IMR-90 (cell line): Measurements from ENCODE around the gene PEF1. TPM values are rescaled to one million over a fixed set of nuclear protein-coding genes. Genes with fewer than 3 reads are reported as not detected.

Experiments
- ATAC-seq: fragments of 200-7000 bp; cut with Tn5 transposase; 2 replicates; pipeline ENCODE4 v1.9.1; 2020; ENCODE audit warnings: low read depth, mild to moderate bottlenecking, moderate library complexity
- BruUV-seq: library from RNA; stranded (reverse); fragments of 400-500 nt; replicated peaks from 2 replicates; lab custom pipeline; 2021; lab: Mats Ljungman, UMichigan
- CTCF ChIA-PET: fragments of 300-600 bp; formaldehyde crosslinking; extraction: SDS; loops from one replicate; lab custom pipeline; 2021; ENCODE audit warnings: antibody characterized with exemption; lab: Yijun Ruan, JAX
- POLR2A ChIA-PET: fragments of 300-600 bp; sonication (Branson Sonifier 250); formaldehyde crosslinking; loops from one replicate; lab custom pipeline; 2022; ENCODE audit warnings: antibody characterized with exemption; ENCODE audit not compliant: unreplicated experiment; lab: Charles Lee
- DNase-seq: peaks from one replicate; pipeline ENCODE4 v3.0.0; 2013
- H2AFZ ChIP-seq: replicated peaks from 2 replicates; pipeline ENCODE3; 2013; ENCODE audit warnings: low read length, mild to moderate bottlenecking; ENCODE audit not compliant: poor library complexity
- H2AK5ac ChIP-seq: 2 replicates; pipeline ENCODE4 v1.6.1; 2013; ENCODE audit warnings: low read depth, low read length, inconsistent platforms
- H2AK9ac ChIP-seq: replicated peaks from 2 replicates; pipeline ENCODE3; 2013; ENCODE audit warnings: mild to moderate bottlenecking, low read depth, low read length, moderate library complexity; ENCODE audit not compliant: poor library complexity
- H2BK120ac ChIP-seq: 2 replicates; pipeline ENCODE4 v1.6.1; 2013; ENCODE audit warnings: low read depth, low read length, inconsistent platforms
- H2BK15ac ChIP-seq: 3 replicates; pipeline ENCODE4 v1.6.1; 2013; ENCODE audit warnings: low read depth, low read length, inconsistent platforms
- H2BK20ac ChIP-seq: 2 replicates; pipeline ENCODE4 v1.6.1; 2013; ENCODE audit warnings: low read depth, mild to moderate bottlenecking, inconsistent platforms, low read length, moderate library complexity
- H2BK5ac ChIP-seq: 2 replicates; pipeline ENCODE4 v1.6.1; 2013; ENCODE audit warnings: mild to moderate bottlenecking, low read depth, low read length, inconsistent platforms; ENCODE audit not compliant: poor library complexity, severe bottlenecking
- H3K14ac ChIP-seq: replicated peaks from 2 replicates; pipeline ENCODE4 v1.6.1; 2013; ENCODE audit warnings: low read depth, low read length, inconsistent platforms
- H3K18ac ChIP-seq: 2 replicates; pipeline ENCODE4 v1.6.1; 2013; ENCODE audit warnings: low read depth, low read length, control low read depth
- H3K23ac ChIP-seq: 2 replicates; pipeline ENCODE4 v1.6.1; 2013; ENCODE audit warnings: low read depth, low read length, inconsistent platforms
- H3K27ac ChIP-seq: 2 replicates; pipeline ENCODE4 v1.5.1; 2013; ENCODE audit warnings: mild to moderate bottlenecking, control low read depth, low read length; ENCODE audit not compliant: insufficient read depth
- H3K27me3 ChIP-seq: 2 replicates; pipeline ENCODE4 v1.6.1; 2013; ENCODE audit warnings: low read length; ENCODE audit not compliant: control insufficient read depth, insufficient read depth
- H3K36me3 ChIP-seq: 2 replicates; pipeline ENCODE4 v1.6.1; 2013; ENCODE audit warnings: low read length, mixed read lengths; ENCODE audit not compliant: control insufficient read depth, insufficient read depth
- H3K4ac ChIP-seq: 2 replicates; pipeline ENCODE4 v1.6.1; 2013; ENCODE audit warnings: low read depth, low read length, inconsistent platforms
- H3K4me1 ChIP-seq: 2 replicates; pipeline ENCODE4 v1.6.1; 2013; ENCODE audit warnings: low read length, mixed read lengths; ENCODE audit not compliant: control insufficient read depth, insufficient read depth
- H3K4me2 ChIP-seq: 2 replicates; pipeline ENCODE4 v1.6.1; 2013; ENCODE audit warnings: low read depth, mild to moderate bottlenecking, control low read depth, low read length, moderate library complexity
- H3K4me3 ChIP-seq: 2 replicates; pipeline ENCODE4 v1.5.1; 2013; ENCODE audit warnings: low read depth, mild to moderate bottlenecking, control low read depth, low read length, moderate library complexity; ENCODE audit not compliant: insufficient read depth
- H3K56ac ChIP-seq: 2 replicates; pipeline ENCODE4 v1.6.1; 2013; ENCODE audit warnings: low read length, inconsistent platforms; ENCODE audit not compliant: insufficient read depth; ENCODE audit errors: extremely low read depth
- H3K79me1 ChIP-seq, 2 experiments: 2 replicates each; pipeline ENCODE4 v1.6.1; 2013; ENCODE audit warnings: low read length in 2 of 2, inconsistent platforms in 1 of 2, low read depth in 1 of 2
- H3K9ac ChIP-seq: 2 replicates; pipeline ENCODE4 v1.6.1; 2013; ENCODE audit warnings: low read depth, low read length, control low read depth
- H3K9me1 ChIP-seq: 2 replicates; pipeline ENCODE4 v1.6.1; 2013; ENCODE audit warnings: low read length, inconsistent platforms; ENCODE audit not compliant: insufficient read depth
- H3K9me3 ChIP-seq: 2 replicates; pipeline ENCODE4 v1.6.1; 2013; ENCODE audit warnings: low read length; ENCODE audit not compliant: control insufficient read depth, insufficient read depth
- H4K20me1 ChIP-seq: 2 replicates; pipeline ENCODE4 v1.6.1; 2013; ENCODE audit warnings: low read length, inconsistent platforms; ENCODE audit not compliant: insufficient read depth
- H4K5ac ChIP-seq: 2 replicates; pipeline ENCODE4 v1.6.1; 2013; ENCODE audit warnings: mild to moderate bottlenecking, low read depth, low read length, control low read depth
- H4K8ac ChIP-seq, 2 experiments: 2 replicates each; pipeline ENCODE4 v1.6.1; 2013; ENCODE audit warnings: low read depth in 2 of 2, low read length in 2 of 2, control low read depth in 1 of 2, inconsistent platforms in 1 of 2
- H4K91ac ChIP-seq: 2 replicates; pipeline ENCODE4 v1.6.1; 2013; ENCODE audit warnings: low read depth, low read length, inconsistent platforms; ENCODE audit not compliant: insufficient read depth
- BHLHE40 ChIP-seq: fragments of 150-350 bp; IDR thresholded peaks from 2 replicates; pipeline ENCODE4 v1.6.1; 2016; ENCODE audit warnings: mild to moderate bottlenecking, low read depth, low read length
- CEBPB ChIP-seq: IDR thresholded peaks from 2 replicates; pipeline ENCODE4 v1.6.1; 2012; ENCODE audit warnings: low read depth, low read length, improper control_type of control experiment
- CHD1 ChIP-seq: IDR thresholded peaks from 2 replicates; pipeline ENCODE4 v1.6.1; 2012; ENCODE audit warnings: low read depth, low read length, improper control_type of control experiment
- CTCF ChIP-seq: conservative IDR thresholded peaks from 2 replicates; pipeline ENCODE4 v1.5.1; 2012; ENCODE audit warnings: mild to moderate bottlenecking, low read depth, low read length, improper control_type of control experiment
- ELK1 ChIP-seq: fragments of 150-350 bp; IDR thresholded peaks from 2 replicates; pipeline ENCODE4 v1.6.1; 2016; ENCODE audit warnings: low read depth, mild to moderate bottlenecking, low read length, moderate library complexity, borderline replicate concordance
- FOS ChIP-seq: fragments of 150-350 bp; IDR thresholded peaks from 2 replicates; pipeline ENCODE4 v1.6.1; 2016; ENCODE audit warnings: low read depth, low read length
- MAFK ChIP-seq: IDR thresholded peaks from 2 replicates; pipeline ENCODE4 v1.6.1; 2012; ENCODE audit warnings: low read depth, low read length, improper control_type of control experiment
- MAZ ChIP-seq: IDR thresholded peaks from 2 replicates; pipeline ENCODE4 v1.6.1; 2012; ENCODE audit warnings: low read depth, mild to moderate bottlenecking, low read length, improper control_type of control experiment, moderate library complexity, borderline replicate concordance
- MXI1 ChIP-seq: IDR thresholded peaks from 2 replicates; pipeline ENCODE4 v1.6.1; 2012; ENCODE audit warnings: low read depth, mild to moderate bottlenecking, low read length, moderate library complexity, borderline replicate concordance
- NFE2L2 ChIP-seq: fragments of 150-350 bp; IDR thresholded peaks from 2 replicates; pipeline ENCODE4 v1.6.1; 2016; ENCODE audit warnings: low read depth, mild to moderate bottlenecking, low read length
- POLR2A ChIP-seq: IDR thresholded peaks from 2 replicates; pipeline ENCODE4 v1.6.1; 2012; ENCODE audit warnings: mild to moderate bottlenecking, low read depth, low read length
- RAD21 ChIP-seq: IDR thresholded peaks from 2 replicates; pipeline ENCODE4 v1.6.1; 2012; ENCODE audit warnings: low read length, improper control_type of control experiment
- RCOR1 ChIP-seq: IDR thresholded peaks from 2 replicates; pipeline ENCODE4 v1.6.1; 2012; ENCODE audit warnings: mild to moderate bottlenecking, low read length, improper control_type of control experiment; ENCODE audit not compliant: insufficient replicate concordance
- RFX5 ChIP-seq: IDR thresholded peaks from 2 replicates; pipeline ENCODE4 v1.8.0; 2012; ENCODE audit warnings: low read depth, mild to moderate bottlenecking, low read length, moderate library complexity
- SMC3 ChIP-seq: fragments of 150-350 bp; IDR thresholded peaks from 2 replicates; pipeline ENCODE4 v1.6.1; 2016; ENCODE audit warnings: low read depth, mild to moderate bottlenecking, antibody characterized with exemption, low read length, moderate library complexity
- USF2 ChIP-seq: fragments of 150-350 bp; IDR thresholded peaks from 2 replicates; pipeline ENCODE4 v1.6.1; 2017; ENCODE audit warnings: mild to moderate bottlenecking, antibody characterized with exemption, low read length, low read depth
- WGBS, 2 experiments: methylation state at CpG; one replicate each; pipeline versions ENCODE4 v1.1.5 to v1.1.7; 2013; ENCODE audit warnings: missing lambda C conversion rate in 2 of 2; ENCODE audit not compliant: insufficient read length in 1 of 2; ENCODE audit errors: extremely low coverage in 2 of 2; 5-methylcytosine and 5-hydroxymethylcytosine counted together
- dilution Hi-C: fragments of 300-500 bp; cut with HindIII; formaldehyde crosslinking; loops from one replicate; pipeline ENCODE4 v1.14.3; 2018; ENCODE audit warnings: low sequenced_read_pairs; ENCODE audit not compliant: unreplicated experiment
- in situ Hi-C: fragments of 300-500 bp; cut with MboI; formaldehyde crosslinking; loops from 3 replicates; pipeline ENCODE4 v1.14.3; 2019; ENCODE audit warnings: low sequenced_read_pairs, inconsistent platforms, mixed read lengths
- intact Hi-C: fragments of 100-400 bp; cut with micrococcal nuclease; formaldehyde crosslinking; loops from 2 replicates; pipeline ENCODE4 v1.10.0; 2022
- polyA plus RNA-seq, 3 experiments: library from polyadenylated mRNA; depleted of rRNA; stranded (reverse); fragments of >200 nt; gene quantifications; 2 replicates each; pipeline ENCODE4 v1.2.3, GENCODE V29; 2012; ENCODE audit warnings: low replicate concordance in 1 of 3
- total RNA-seq: library from RNA; depleted of rRNA; stranded (reverse); fragments of >200 nt; gene quantifications from 2 replicates; pipeline ENCODE4 v1.2.3, GENCODE V29; 2012

The PEF1 gene
- total and polyA plus RNA-seq, 2 of the 4 experiments (the other 2 are of a cell fraction), result 84.2 to 104 TPM

- no peak for ATAC-seq
- peak; percentile 33 for DNase-seq
- Histone ChIP-seq H4K91ac (no peak overlapping the region), H3K9me1 (no peaks in the 10 kb centered on the region), H3K56ac (no peak overlapping the region), H3K4me2 (no peak overlapping the region), H3K14ac (no peak overlapping the region), H4K8ac (no peak overlapping the region), H3K36me3 (no peaks in the 10 kb centered on the region), H3K9ac (no peak overlapping the region), H3K27me3 (peaks cover 13% of the 10 kb centered on the region), H4K20me1 (no peaks in the 10 kb centered on the region), H2AFZ (no peak overlapping the region), H3K4ac (no peak overlapping the region), H2BK15ac (no peak overlapping the region), H3K4me3 (no peak overlapping the region), H2AK5ac (no peak overlapping the region), H4K5ac (no peak overlapping the region), H3K79me1 (no peaks in the 10 kb centered on the region), H2BK5ac (no peak overlapping the region), H3K4me1 (no peaks in the 10 kb centered on the region), H2BK20ac (no peak overlapping the region), H3K18ac (no peak overlapping the region), H3K23ac (no peak overlapping the region), H3K27ac (no peak overlapping the region), H2BK120ac (no peak overlapping the region), H2AK9ac (no peak overlapping the region), H3K9me3 (no peaks in the 10 kb centered on the region)
- ChIA-PET CTCF (interaction anchor here (1.0 to 1.3 kb wide), 3 partner anchors 9 to 36 kb away, joined by 3 to 4 read pairs (median 4); no protein-coding TSS in a partner anchor), POLR2A (no interaction called here)
- TF ChIP-seq BHLHE40 (no peak), MAZ (no peak), MXI1 (no peak), FOS (no peak), SMC3 (no peak), CHD1 (no peak), RAD21 (no peak), CTCF (no peak), RCOR1 (no peak), POLR2A (no peak), ELK1 (no peak), CEBPB (no peak), NFE2L2 (no peak), MAFK (no peak), RFX5 (no peak), USF2 (no peak)
- intact Hi-C loops, result no loop called here
- 11% methylated on average over 1 of the region's 6 CpGs; no CpG with 5 or more reads in 1 of the 2 experiments for WGBS, 2 experiments
- dilution Hi-C loops, result no loop called here
- no TSS peak for BruUV-seq
- in situ Hi-C loops, result no loop called here
Measured at GRCh38 chr1:31596737-31597097, 48.0 kb downstream of the PEF1 start.
